Neural crest cell (in vitro differentiated cells): Measurements from ENCODE around the gene GALNTL6. TPM values are rescaled to one million over a fixed set of nuclear protein-coding genes. Genes with fewer than 3 reads are reported as not detected.

Experiments used
- DNase-seq: peaks from one replicate; pipeline ENCODE4 v3.0.0; 2021; ENCODE audit warnings: low read depth, mixed read lengths, low spot score
- H3K27ac Mint-ChIP-seq: one replicate; pipeline ENCODE4 v1.8.0; 2021; ENCODE audit warnings: mild to moderate bottlenecking, mixed read lengths; ENCODE audit not compliant: unreplicated experiment
- H3K27me3 Mint-ChIP-seq: 2 replicates; pipeline ENCODE4 v1.8.0; 2021; ENCODE audit warnings: low read depth, mild to moderate bottlenecking, mixed read lengths
- H3K36me3 Mint-ChIP-seq: 2 replicates; pipeline ENCODE4 v1.8.0; 2021; ENCODE audit warnings: low read depth, mild to moderate bottlenecking, mixed read lengths
- H3K4me1 Mint-ChIP-seq: 2 replicates; pipeline ENCODE4 v1.8.0; 2021; ENCODE audit warnings: mixed read lengths
- H3K4me3 Mint-ChIP-seq: one replicate; pipeline ENCODE4 v1.8.0; 2021; ENCODE audit warnings: mild to moderate bottlenecking, mixed read lengths
- H3K9me3 Mint-ChIP-seq: 2 replicates; pipeline ENCODE4 v1.8.0; 2021; ENCODE audit warnings: mixed read lengths
- CTCF ChIP-seq: fragments of 200-600 bp; sonication (generic); conservative IDR thresholded peaks from 2 replicates; pipeline ENCODE4 v1.5.0; 2021; ENCODE audit warnings: antibody characterized with exemption, mild to moderate bottlenecking
- total RNA-seq: library from RNA; stranded (reverse); gene quantifications from 2 replicates; pipeline ENCODE4 v1.2.1, GENCODE V29; 2021

Gene GALNTL6
- total RNA-seq, 1 donor from 2014 or later: 0.07 TPM

- H3K4me3 Mint-ChIP-seq: no peak overlapping the region
- no peaks in the 10 kb centered on the region for H3K27me3 Mint-ChIP-seq
- DNase-seq: no peak
- no peak overlapping the region for H3K27ac Mint-ChIP-seq
- no peak for TF ChIP-seq CTCF
- H3K36me3 Mint-ChIP-seq: no peaks in the 10 kb centered on the region
- H3K9me3 Mint-ChIP-seq: no peaks in the 10 kb centered on the region
- H3K4me1 Mint-ChIP-seq: no peaks in the 10 kb centered on the region
These were observed 171.0 kb downstream of the GALNTL6 start for GRCh38 chr4:171983935-171984805.

GRCh38 chr4:171985129-171985528 lies 171.9 kb downstream of the GALNTL6 start:
- Mint-ChIP-seq H3K27me3 (no peaks in the 10 kb centered on the region), H3K36me3 (no peaks in the 10 kb centered on the region), H3K27ac (no peak overlapping the region), H3K4me3 (no peak overlapping the region), H3K9me3 (no peaks in the 10 kb centered on the region), H3K4me1 (no peaks in the 10 kb centered on the region)
- TF ChIP-seq CTCF: no peak
- DNase-seq: no peak

- Mint-ChIP-seq H3K4me1 (no peaks in the 10 kb centered on the region), H3K36me3 (peaks cover 3% of the 10 kb centered on the region), H3K9me3 (peaks cover 5% of the 10 kb centered on the region), H3K27me3 (no peaks in the 10 kb centered on the region), H3K27ac (no peak overlapping the region), H3K4me3 (no peak overlapping the region)
- TF ChIP-seq CTCF: no peak
- no peak for DNase-seq
These were observed 180.0 kb downstream of the GALNTL6 start for GRCh38 chr4:171993247-171993646.

DNA sequence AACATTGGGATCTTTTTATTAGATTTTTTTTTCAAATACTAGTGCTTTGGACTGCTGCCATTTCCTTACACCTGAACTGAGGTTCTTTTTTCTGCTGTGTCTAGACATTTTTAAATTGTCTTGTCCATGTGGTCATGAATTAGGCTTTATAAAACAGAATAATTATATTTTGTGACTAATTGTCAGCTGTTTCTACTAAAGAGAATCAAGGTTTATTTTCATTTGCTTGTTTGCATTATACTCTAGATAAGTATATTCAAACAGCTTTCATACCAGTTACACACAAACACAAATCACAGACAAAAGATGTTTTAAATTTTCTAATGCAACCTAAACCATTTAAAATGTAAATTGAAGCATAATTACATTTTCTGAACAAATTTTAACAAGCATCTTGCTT lies 194.7 kb downstream of the GALNTL6 start:
- no peak for DNase-seq
- no peaks in the 10 kb centered on the region for H3K36me3 Mint-ChIP-seq
- TF ChIP-seq CTCF: no peak

GRCh38 chr4:172009446-172010230 lies 196.4 kb downstream of the GALNTL6 start:
- no peak for DNase-seq
- no peaks in the 10 kb centered on the region for H3K27me3 Mint-ChIP-seq
- peaks cover 5% of the 10 kb centered on the region for H3K4me1 Mint-ChIP-seq
- no peak overlapping the region for H3K4me3 Mint-ChIP-seq
- no peak for TF ChIP-seq CTCF
- peaks cover 3% of the 10 kb centered on the region for H3K36me3 Mint-ChIP-seq
- H3K9me3 Mint-ChIP-seq: peaks cover 4% of the 10 kb centered on the region
- H3K27ac Mint-ChIP-seq: no peak overlapping the region

More for the DNA sequence above, 194.7 kb downstream of the GALNTL6 start:
- Mint-ChIP-seq H3K27ac (no peak overlapping the region), H3K27me3 (no peaks in the 10 kb centered on the region), H3K4me1 (peaks cover 5% of the 10 kb centered on the region), H3K4me3 (no peak overlapping the region), H3K9me3 (no peaks in the 10 kb centered on the region)
